COR-L47 (cell line): ENCODE results near the gene PRKACG.
A peak's percentile ranks its signal among the peaks of the same experiment; 100 is the strongest.
"Not testable (repeated sequence)": the region's sequence is repeated elsewhere in the genome, so short reads cannot be mapped to it uniquely, and the experiment has no call there.

Experiments
- DNase-seq: peaks from one replicate; lab custom pipeline; 2025; lab: John Stamatoyannopoulos, UW

PRKACG gene

GRCh38 chr9:69023650-69024049 is 9.7 kb upstream of the PRKACG start:
- DNase-seq = no peak

DNA sequence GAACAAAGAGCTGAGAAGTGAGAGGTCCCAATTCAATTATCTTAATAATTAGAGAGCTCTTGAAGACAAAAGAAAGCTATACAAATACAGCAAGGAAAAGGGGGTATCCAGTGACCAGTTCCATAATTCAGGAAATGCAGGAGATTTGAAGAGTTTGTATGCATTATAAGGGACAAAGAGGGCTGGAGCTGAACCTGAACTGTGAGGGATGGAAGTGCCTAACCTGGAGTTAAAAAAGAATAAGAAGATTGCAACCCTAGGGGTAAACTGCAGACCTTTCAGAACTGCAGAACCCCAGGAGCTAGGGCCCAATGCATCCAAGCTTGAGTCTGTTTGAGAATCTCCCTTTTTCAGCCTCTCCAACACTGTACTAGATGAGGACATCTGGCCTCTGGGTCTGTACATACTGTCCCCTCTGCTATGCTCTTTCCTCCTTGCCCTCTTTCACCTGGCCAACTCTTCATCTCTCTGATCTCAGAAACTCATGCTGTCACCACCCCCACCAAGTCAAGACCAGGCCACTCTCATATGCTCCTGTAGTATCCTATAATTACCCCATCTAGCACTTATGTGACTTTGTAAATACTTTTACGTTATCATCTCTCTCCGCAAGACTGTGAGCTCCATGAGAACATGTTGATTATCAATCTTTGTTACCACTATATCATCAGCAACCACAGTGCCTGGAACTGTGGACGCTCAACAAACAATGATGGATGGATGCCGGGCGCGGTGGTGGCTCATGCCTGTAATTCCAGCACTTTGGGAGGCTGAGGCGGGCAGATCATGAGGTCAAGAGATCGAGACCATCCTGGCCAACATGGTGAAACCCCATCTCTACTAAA is 6.6 kb upstream of the PRKACG start:
- no peak for DNase-seq

DNA sequence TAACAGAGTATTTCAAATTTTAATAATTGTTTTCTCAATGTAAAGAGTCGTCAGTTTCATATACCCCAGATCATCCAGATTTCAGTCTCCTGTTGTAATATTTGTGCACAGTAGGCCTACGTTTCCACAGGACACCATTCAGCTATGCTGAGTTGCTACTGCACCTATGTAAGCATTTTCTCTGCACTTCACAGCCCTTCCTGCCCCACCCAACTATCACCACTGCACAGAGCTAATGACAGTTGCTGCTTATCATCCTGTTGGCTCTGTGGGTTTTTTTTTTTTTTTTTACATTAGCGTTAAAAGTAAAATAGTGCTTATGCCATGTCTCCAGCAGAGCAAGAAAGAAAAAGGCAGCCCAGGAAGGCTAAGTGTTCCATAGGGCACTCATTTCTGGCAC is 5.9 kb upstream of the PRKACG start:
- DNase-seq = no peak

GRCh38 chr9:69018737-69019136 is 4.8 kb upstream of the PRKACG start:
- DNase-seq = no peak

DNA sequence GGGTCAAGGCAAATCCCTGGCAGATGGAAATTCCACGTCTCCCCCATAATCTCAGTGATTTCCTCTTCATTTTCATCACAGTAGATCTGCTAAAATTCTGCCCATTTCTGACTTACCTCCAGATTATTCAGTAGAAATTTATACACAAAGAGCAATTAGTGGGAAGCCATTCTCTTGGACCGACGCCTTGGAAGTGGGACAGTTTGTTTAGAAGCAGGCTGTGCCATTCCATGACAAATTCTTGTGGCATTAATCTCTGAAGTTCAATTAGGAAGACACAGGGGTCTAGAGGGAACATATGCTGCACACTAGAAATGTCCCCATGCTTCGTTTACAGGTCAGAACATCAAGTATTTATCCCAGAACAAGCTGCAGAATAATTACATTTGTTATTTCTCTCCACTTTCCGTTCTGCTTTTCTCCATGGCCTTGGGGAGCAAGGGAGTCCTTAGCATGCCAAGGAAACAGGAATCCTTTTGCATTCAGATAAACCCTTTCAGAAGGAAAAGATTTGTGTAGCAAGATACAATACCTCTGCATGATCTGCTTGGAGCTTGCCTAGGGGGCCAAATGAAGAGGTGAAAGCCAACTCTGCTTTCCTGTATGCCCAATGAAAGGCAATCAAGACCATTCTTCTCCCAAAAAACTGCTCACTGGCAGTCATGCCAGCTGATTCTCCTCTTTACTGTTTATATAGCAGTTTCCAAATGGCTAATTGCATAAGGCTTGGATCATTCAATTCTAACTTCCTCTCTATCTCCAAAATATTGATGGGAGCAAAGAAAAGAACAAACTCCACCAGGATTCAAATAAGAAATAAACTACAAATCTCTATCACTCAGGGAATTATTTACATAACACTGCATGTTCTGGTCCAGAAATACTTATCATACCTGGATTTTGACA is 2.5 kb upstream of the PRKACG start:
- no peak for DNase-seq

DNA sequence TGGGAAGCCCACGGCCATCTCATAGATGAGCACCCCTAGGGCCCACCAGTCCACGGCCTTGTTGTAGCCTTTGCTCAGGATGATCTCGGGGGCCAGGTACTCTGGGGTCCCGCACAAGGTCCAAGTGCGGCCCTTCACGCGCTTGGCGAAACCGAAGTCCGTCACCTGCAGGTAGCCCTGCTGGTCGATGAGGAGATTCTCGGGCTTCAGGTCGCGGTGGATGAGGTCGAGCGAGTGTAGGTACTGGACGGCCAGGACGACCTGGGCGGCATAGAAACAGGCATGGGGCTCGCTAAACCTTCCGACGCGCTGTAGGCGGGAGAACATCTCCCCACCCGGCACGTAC is 558 bp downstream of the PRKACG start:
- no peak for DNase-seq

GRCh38 chr9:69012696-69013381 is 1.1 kb downstream of the PRKACG start:
- no peak for DNase-seq

- DNase-seq = no peak
Measured at GRCh38 chr9:69009708-69010107, 4.2 kb downstream of the PRKACG start.

GRCh38 chr9:69004836-69005235 is 9.1 kb downstream of the PRKACG start:
- no peak for DNase-seq

GRCh38 chr9:69003051-69003450 is 10.9 kb downstream of the PRKACG start:
- no peak for DNase-seq

DNA sequence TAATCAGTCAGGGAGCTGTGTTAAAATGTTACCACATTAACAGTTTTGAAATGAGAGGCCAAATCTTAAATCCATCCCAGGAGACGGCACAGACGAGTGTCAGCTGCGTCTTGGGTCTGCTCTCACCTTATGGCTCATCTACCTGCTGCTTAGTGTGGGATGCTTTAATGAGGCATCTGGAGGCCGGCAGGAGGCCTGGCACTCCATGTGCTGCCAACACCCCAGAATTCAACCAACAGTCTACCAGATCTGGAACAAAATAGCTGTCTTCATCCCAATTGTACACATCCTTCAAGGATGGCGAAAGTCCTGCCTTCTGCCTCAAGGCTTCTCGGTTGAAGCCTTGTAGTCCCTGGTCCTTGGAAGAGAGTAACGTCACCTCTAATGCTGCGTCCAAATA is 12.0 kb downstream of the PRKACG start:
- DNase-seq = no peak

- DNase-seq = peak; percentile 77
Measured at GRCh38 chr9:68999393-69000105, 14.4 kb downstream of the PRKACG start.

GRCh38 chr9:68998812-68999211 is 15.1 kb downstream of the PRKACG start:
- no peak for DNase-seq

DNA sequence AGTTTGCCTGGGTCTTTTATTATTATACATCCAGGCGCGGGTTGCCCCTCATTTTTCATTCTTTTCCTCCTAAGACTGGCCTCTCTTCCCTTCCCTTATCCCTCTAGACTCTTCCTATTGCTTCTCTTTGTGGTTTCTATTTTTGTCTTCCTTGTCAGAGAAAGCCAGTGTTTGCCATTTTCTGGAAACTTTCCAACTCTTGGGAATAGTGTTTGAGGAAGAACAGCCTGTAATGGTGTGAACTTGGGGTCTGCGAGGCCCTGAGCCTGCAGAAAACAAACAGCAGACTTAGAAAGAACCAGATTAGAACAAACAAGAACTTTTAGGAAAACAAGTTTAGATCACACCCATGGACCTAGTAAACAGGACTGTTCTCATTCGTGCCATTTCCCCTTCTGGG is 15.5 kb downstream of the PRKACG start:
- no peak for DNase-seq

DNA sequence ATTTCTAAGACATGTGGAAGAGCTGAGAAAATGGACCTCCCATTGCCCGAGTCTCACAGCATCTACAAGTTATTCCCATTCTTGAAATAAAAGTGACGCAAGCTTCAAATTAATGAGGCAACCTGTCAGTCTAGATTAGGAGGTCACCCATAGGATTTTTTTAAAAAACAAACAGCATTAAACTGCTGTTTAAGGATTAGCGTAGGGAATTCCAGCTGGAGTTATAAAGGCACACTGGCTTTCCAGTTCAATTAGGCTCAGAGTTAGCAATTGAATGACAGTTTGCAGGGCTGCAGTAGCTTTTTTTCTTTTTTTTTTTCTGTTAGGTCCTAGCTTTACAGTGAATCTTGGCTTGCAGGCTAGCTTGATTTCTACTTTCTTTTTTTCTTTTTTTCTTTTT is 16.2 kb downstream of the PRKACG start:
- no peak for DNase-seq

- DNase-seq = no peak
Measured at GRCh38 chr9:68996462-68996861, 17.5 kb downstream of the PRKACG start.

DNA sequence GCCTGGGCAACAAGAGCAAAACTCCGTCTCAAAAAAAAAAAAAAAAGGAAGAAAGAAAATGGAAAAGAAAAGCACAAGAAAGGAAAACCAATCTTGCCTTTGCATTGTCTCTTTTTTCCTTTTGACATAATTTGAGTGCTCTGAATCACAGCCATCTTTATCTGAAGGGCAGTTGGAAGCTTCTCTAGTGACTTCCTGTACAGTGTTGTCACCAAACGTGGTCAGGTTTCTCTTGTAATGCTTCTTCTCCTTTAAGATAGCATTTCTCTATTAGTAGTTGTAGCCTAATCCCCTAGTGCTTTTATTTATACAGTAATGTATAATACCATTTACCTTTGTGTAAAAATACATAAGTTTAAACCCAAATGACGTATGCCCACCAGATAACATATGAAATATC is 18.1 kb downstream of the PRKACG start:
- DNase-seq = no peak

GRCh38 chr9:68991457-68991856 is 22.5 kb downstream of the PRKACG start:
- no peak for DNase-seq

GRCh38 chr9:68986949-68987348 is 27.0 kb downstream of the PRKACG start:
- not testable (repeated sequence) for DNase-seq

DNA sequence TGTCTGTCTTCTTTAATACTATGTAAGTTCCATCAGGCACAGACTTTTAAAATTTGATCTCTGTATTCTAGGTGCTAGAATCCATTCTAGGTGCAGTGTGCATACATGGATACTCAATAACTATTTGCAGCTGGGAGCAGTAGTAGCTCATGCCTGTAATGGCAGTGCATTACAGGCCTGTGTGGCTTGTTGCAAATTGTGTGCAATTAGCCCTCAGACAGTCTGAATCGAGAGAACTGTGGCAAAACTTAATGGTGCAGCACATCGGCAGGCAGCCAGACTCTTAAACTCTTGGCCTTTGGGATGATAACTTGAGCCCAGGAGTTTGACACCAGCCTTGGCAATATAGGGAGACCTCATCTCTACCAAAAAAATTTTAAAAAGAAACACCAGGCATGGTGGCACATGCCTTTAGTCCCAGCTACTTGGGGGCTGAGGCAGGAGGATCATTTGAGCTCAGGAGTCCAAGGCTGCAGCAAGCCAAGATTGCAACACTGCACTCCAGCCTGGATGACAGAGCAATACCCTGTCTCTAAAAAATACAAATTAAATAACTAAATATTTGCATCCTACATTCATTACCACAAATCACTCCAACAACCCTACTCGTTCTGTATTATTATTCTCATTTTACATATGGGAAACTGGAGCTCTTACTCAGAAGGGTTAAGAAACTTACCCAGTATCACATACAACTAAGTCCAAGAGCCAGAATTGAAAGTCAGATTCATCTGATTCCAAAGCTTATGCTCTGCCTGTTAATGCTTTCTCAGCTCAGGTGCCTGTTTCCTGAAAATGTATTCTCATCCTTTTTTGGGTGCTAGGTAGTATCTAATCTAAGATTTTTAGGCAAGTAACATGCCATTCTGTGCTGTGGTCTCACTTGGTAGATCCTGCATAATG is 30.1 kb downstream of the PRKACG start:
- no peak for DNase-seq

GRCh38 chr9:68983008-68983411 is 30.9 kb downstream of the PRKACG start:
- DNase-seq = no peak
